Measurements from ENCODE around the gene DNAJC2. TPM values are rescaled to one million over a fixed set of nuclear protein-coding genes. Genes with fewer than 3 reads are reported as not detected.
A peak's percentile ranks its signal among the peaks of the same experiment; 100 is the strongest.
"Not testable (repeated sequence)": the region's sequence is repeated elsewhere in the genome, so short reads cannot be mapped to it uniquely, and the experiment has no call there.

Gene DNAJC2
- total RNA-seq, 1 donor from 2014 or later, result 40.0 TPM

DNA sequence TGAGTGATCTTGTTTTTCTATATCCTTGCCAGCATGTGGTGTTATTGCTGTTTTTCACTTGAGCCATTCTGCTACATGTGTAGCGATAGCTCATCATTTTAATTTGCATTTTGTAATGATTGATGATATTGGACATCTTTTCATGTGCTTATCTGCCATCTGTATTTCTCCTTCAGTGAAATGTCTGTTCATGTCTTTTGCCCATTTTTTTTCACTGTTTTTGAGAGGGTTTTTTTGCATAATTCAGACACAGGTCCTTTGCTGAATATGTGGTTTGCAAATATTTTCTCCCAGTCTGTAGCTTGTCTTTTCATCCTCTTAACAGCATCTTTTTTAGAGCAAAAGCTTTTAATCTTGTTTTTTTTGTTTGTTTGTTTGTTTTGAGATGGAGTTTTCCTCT is 51.0 kb downstream of the DNAJC2 start:
- H3K4me2 ChIP-seq (ENCODE audit: low read length), result no peak overlapping the region
- Mint-ChIP-seq H3K4me3 (ENCODE audit: unreplicated experiment) (no peak overlapping the region), H3K27ac (ENCODE audit: unreplicated experiment) (no peak overlapping the region), H3K9me3 (ENCODE audit: unreplicated experiment) (peaks cover 2% of the 10 kb centered on the region), H3K36me3 (ENCODE audit: low read depth, unreplicated experiment) (no peaks in the 10 kb centered on the region), H3K27me3 (ENCODE audit: low read depth, unreplicated experiment) (no peaks in the 10 kb centered on the region), H3K4me1 (ENCODE audit: low read depth, unreplicated experiment) (peaks cover 3% of the 10 kb centered on the region)
- FAIRE-seq (no peak), DNase-seq (ENCODE audit: low read depth) (no peak)
- H3K4me1 ChIP-seq (ENCODE audit: insufficient read depth, low read length), result peaks cover 8% of the 10 kb centered on the region
- no peak overlapping the region for H2AFZ ChIP-seq (ENCODE audit: low read depth, low read length)
- no peak overlapping the region for H3K9ac ChIP-seq (ENCODE audit: low read length)
- no peak overlapping the region for H3K27ac ChIP-seq (ENCODE audit: low read depth, low read length)
- no peaks in the 10 kb centered on the region for H3K27me3 ChIP-seq (ENCODE audit: insufficient read depth, low read length)
- H4K20me1 ChIP-seq (ENCODE audit: insufficient read depth, low read length), result peaks cover 1% of the 10 kb centered on the region
- no peaks in the 10 kb centered on the region for H3K36me3 ChIP-seq (ENCODE audit: insufficient read depth, low read length)
- H3K79me2 ChIP-seq (ENCODE audit: insufficient read depth, low read length), result peaks cover 13% of the 10 kb centered on the region
- TF ChIP-seq, protein P1, sequence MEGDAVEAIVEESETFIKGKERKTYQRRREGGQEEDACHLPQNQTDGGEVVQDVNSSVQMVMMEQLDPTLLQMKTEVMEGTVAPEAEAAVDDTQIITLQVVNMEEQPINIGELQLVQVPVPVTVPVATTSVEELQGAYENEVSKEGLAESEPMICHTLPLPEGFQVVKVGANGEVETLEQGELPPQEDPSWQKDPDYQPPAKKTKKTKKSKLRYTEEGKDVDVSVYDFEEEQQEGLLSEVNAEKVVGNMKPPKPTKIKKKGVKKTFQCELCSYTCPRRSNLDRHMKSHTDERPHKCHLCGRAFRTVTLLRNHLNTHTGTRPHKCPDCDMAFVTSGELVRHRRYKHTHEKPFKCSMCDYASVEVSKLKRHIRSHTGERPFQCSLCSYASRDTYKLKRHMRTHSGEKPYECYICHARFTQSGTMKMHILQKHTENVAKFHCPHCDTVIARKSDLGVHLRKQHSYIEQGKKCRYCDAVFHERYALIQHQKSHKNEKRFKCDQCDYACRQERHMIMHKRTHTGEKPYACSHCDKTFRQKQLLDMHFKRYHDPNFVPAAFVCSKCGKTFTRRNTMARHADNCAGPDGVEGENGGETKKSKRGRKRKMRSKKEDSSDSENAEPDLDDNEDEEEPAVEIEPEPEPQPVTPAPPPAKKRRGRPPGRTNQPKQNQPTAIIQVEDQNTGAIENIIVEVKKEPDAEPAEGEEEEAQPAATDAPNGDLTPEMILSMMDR (IDR thresholded peaks at IDR 0.05; ENCODE audit: insufficient read depth, low read depth, low read length), result no peak
- no peak for TF ChIP-seq EZH2 (IDR thresholded peaks at IDR 0.05; ENCODE audit: insufficient read depth, low read length)
- no peaks in the 10 kb centered on the region for H3K9me3 ChIP-seq (ENCODE audit: insufficient read depth, low read depth, low read length)
- no peak overlapping the region for H3K4me3 ChIP-seq (ENCODE audit: insufficient read depth, low read depth, low read length)

DNA sequence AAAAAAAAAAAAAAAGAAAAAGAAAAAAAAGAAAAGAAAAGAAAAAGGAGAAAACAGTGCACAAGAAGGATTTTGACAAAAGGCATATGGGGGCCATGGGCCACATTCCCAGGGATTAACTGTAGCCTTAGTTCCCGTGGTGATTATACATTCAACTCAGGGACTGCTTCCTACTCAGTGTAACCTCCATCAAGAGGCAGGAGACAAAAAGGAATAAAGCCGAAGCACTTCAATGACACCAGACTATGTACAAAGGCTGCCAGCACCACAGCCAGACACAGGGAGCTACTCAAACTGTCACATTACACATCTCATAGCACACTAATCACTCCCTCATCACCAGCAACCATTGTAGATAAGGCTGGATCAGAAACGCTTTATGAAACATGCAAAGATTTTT is 52.4 kb downstream of the DNAJC2 start:
- Mint-ChIP-seq H3K27me3 (ENCODE audit: low read depth, unreplicated experiment) (no peaks in the 10 kb centered on the region), H3K4me1 (ENCODE audit: low read depth, unreplicated experiment) (no peaks in the 10 kb centered on the region), H3K9me3 (ENCODE audit: unreplicated experiment) (peaks cover 2% of the 10 kb centered on the region), H3K36me3 (ENCODE audit: low read depth, unreplicated experiment) (no peaks in the 10 kb centered on the region), H3K27ac (ENCODE audit: unreplicated experiment) (no peak overlapping the region), H3K4me3 (ENCODE audit: unreplicated experiment) (no peak overlapping the region)
- peaks cover 3% of the 10 kb centered on the region for H3K4me1 ChIP-seq (ENCODE audit: insufficient read depth, low read length)
- H3K27ac ChIP-seq (ENCODE audit: low read depth, low read length), result no peak overlapping the region
- no peak overlapping the region for H3K4me2 ChIP-seq (ENCODE audit: low read length)
- no peaks in the 10 kb centered on the region for H3K79me2 ChIP-seq (ENCODE audit: insufficient read depth, low read length)
- H3K9ac ChIP-seq (ENCODE audit: low read length), result no peak overlapping the region
- H3K27me3 ChIP-seq (ENCODE audit: insufficient read depth, low read length), result no peaks in the 10 kb centered on the region
- no peak for FAIRE-seq
- H3K36me3 ChIP-seq (ENCODE audit: insufficient read depth, low read length), result no peaks in the 10 kb centered on the region
- DNase-seq (ENCODE audit: low read depth), result no peak
- no peak overlapping the region for H2AFZ ChIP-seq (ENCODE audit: low read depth, low read length)
- no peaks in the 10 kb centered on the region for H4K20me1 ChIP-seq (ENCODE audit: insufficient read depth, low read length)
- no peak overlapping the region for H3K4me3 ChIP-seq (ENCODE audit: insufficient read depth, low read depth, low read length)
- TF ChIP-seq EZH2 (IDR thresholded peaks at IDR 0.05; ENCODE audit: insufficient read depth, low read length), result no peak
- TF ChIP-seq, protein P1 (IDR thresholded peaks at IDR 0.05; ENCODE audit: insufficient read depth, low read depth, low read length), result no peak
- H3K9me3 ChIP-seq (ENCODE audit: insufficient read depth, low read depth, low read length), result no peaks in the 10 kb centered on the region

DNA sequence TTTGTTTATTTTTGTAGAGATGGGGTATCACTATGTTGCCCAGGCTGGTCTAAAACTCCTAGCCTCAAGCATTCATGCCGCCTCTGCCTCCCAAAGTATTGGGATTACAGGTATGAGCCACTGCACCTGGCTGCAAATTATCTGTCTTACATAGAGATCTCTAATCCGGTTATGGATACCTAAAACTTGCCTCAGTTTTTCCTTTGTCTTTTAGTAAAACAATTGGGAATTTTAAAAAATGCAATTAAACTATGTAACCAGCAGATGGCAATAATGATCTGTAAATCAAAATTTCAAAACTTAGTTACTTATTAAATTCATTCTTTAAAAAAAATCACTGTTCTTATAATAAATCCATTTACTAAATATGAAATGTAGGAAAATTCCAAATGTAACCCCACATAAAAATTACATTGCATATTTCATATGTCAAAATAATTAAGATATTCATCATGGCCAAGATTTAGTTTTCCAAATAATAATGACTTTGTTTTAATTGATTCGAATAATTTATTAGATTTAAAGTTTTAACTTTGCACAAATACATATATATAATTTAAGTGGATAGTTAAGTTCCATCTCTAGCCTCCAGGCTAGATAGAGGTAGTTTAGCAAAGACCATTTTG is 61.7 kb downstream of the DNAJC2 start:
- not testable (repeated sequence) for H3K27me3 Mint-ChIP-seq (ENCODE audit: low read depth, unreplicated experiment); H3K4me2 ChIP-seq (ENCODE audit: low read length); H3K79me2 ChIP-seq (ENCODE audit: insufficient read depth, low read length); H3K4me1 ChIP-seq (ENCODE audit: insufficient read depth, low read length); H3K36me3 Mint-ChIP-seq (ENCODE audit: low read depth, unreplicated experiment); FAIRE-seq; H3K9me3 Mint-ChIP-seq (ENCODE audit: unreplicated experiment); H3K4me3 ChIP-seq (ENCODE audit: insufficient read depth, low read depth, low read length); H3K27me3 ChIP-seq (ENCODE audit: insufficient read depth, low read length); DNase-seq (ENCODE audit: low read depth); H4K20me1 ChIP-seq (ENCODE audit: insufficient read depth, low read length); H2AFZ ChIP-seq (ENCODE audit: low read depth, low read length); H3K4me3 Mint-ChIP-seq (ENCODE audit: unreplicated experiment); H3K27ac Mint-ChIP-seq (ENCODE audit: unreplicated experiment); H3K4me1 Mint-ChIP-seq (ENCODE audit: low read depth, unreplicated experiment); H3K9ac ChIP-seq (ENCODE audit: low read length); H3K36me3 ChIP-seq (ENCODE audit: insufficient read depth, low read length); H3K9me3 ChIP-seq (ENCODE audit: insufficient read depth, low read depth, low read length); H3K27ac ChIP-seq (ENCODE audit: low read depth, low read length)

DNA sequence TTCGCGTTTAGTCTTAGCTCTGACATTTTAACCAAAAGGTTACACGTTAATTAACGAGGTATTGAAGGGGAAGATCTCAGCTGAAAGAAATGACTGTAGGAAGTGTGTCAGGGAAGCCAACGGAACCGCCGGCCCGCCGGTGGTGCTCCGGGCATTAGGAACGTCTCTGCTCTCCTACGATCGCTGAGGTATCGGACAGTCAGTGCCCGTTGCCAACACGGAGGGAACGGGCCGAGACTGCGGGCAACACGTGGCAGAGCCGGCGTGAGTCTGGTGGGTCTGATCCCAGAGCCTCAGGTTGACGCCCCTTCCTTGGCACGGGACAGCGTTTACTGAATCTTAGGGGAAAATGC is 63.8 kb downstream of the DNAJC2 start:
- not testable (repeated sequence) for FAIRE-seq; H3K9me3 Mint-ChIP-seq (ENCODE audit: unreplicated experiment); H3K4me1 Mint-ChIP-seq (ENCODE audit: low read depth, unreplicated experiment); H3K36me3 ChIP-seq (ENCODE audit: insufficient read depth, low read length); H3K36me3 Mint-ChIP-seq (ENCODE audit: low read depth, unreplicated experiment); H3K27me3 Mint-ChIP-seq (ENCODE audit: low read depth, unreplicated experiment); H3K27ac ChIP-seq (ENCODE audit: low read depth, low read length); H3K27me3 ChIP-seq (ENCODE audit: insufficient read depth, low read length); H3K9me3 ChIP-seq (ENCODE audit: insufficient read depth, low read depth, low read length); H4K20me1 ChIP-seq (ENCODE audit: insufficient read depth, low read length); H3K79me2 ChIP-seq (ENCODE audit: insufficient read depth, low read length); H3K4me1 ChIP-seq (ENCODE audit: insufficient read depth, low read length)
- Mint-ChIP-seq H3K27ac (ENCODE audit: unreplicated experiment) (peak overlapping the region; percentile 24), H3K4me3 (ENCODE audit: unreplicated experiment) (peak overlapping the region; percentile 96)
- Histone ChIP-seq H3K9ac (ENCODE audit: low read length) (peak overlapping the region; percentile 79), H2AFZ (ENCODE audit: low read depth, low read length) (peak overlapping the region; percentile 95), H3K4me2 (ENCODE audit: low read length) (peak overlapping the region; percentile 95), H3K4me3 (ENCODE audit: insufficient read depth, low read depth, low read length) (peak overlapping the region; percentile 67)
- peak; percentile 9 for DNase-seq (ENCODE audit: low read depth)

Data from astrocyte (in vitro differentiated cells and primary cell).